ENCODE measurements around the gene FSTL4. TPM values are rescaled to one million over a fixed set of nuclear protein-coding genes. Genes with fewer than 3 reads are reported as not detected.

FSTL4 gene
- polyA plus RNA-seq, 1 donor from 2014 or later, result 0.57 TPM

- TF ChIP-seq EZH2 (IDR thresholded peaks at IDR 0.05; ENCODE audit: borderline replicate concordance, insufficient read depth, low read length, poor library complexity, severe bottlenecking), result no peak
- TF ChIP-seq MXI1 (conservative IDR thresholded peaks at IDR 0.05; ENCODE audit: poor library complexity, severe bottlenecking), result no peak
- TF ChIP-seq RAD21 (conservative IDR thresholded peaks at IDR 0.05), result no peak
- Histone ChIP-seq H3K9ac (ENCODE audit: low read length) (no peak overlapping the region), H3K27ac (ENCODE audit: low read length) (no peak overlapping the region), H3K27me3 (ENCODE audit: insufficient read depth, low read depth, low read length) (no peaks in the 10 kb centered on the region), H3K4me2 (ENCODE audit: low read length) (no peak overlapping the region), H3K4me3 (ENCODE audit: low read length) (no peak overlapping the region), H2AFZ (ENCODE audit: low read depth, low read length) (no peak overlapping the region), H3K36me3 (ENCODE audit: insufficient read depth, low read length) (no peaks in the 10 kb centered on the region), H3K79me2 (replicated peaks; ENCODE audit: insufficient read depth, low read length) (no peaks in the 10 kb centered on the region), H3K9me2 (ENCODE audit: insufficient read depth, low read length) (no peaks in the 10 kb centered on the region), H4K20me1 (ENCODE audit: insufficient read depth) (no peaks in the 10 kb centered on the region), H3K9me3 (ENCODE audit: low read length) (no peaks in the 10 kb centered on the region), H3F3A (ENCODE audit: insufficient read depth, low read length, poor library complexity, severe bottlenecking) (no peaks in the 10 kb centered on the region)
These were observed 43.6 kb upstream of the FSTL4 start for GRCh38 chr5:133655966-133656365.

- no peaks in the 10 kb centered on the region for H4K20me1 ChIP-seq (ENCODE audit: insufficient read depth)
- no peak overlapping the region for H3K27ac ChIP-seq (ENCODE audit: low read length)
- H3K9me2 ChIP-seq (ENCODE audit: insufficient read depth, low read length), result no peaks in the 10 kb centered on the region
- H3K36me3 ChIP-seq (ENCODE audit: insufficient read depth, low read length), result no peaks in the 10 kb centered on the region
- H3F3A ChIP-seq (ENCODE audit: insufficient read depth, low read length, poor library complexity, severe bottlenecking), result no peaks in the 10 kb centered on the region
- H3K9me3 ChIP-seq (ENCODE audit: low read length), result no peaks in the 10 kb centered on the region
- H3K27me3 ChIP-seq (ENCODE audit: insufficient read depth, low read depth, low read length), result no peaks in the 10 kb centered on the region
- TF ChIP-seq TAF1 (IDR thresholded peaks at IDR 0.05; ENCODE audit: low read depth) (no peak), POLR2AphosphoS5 (IDR thresholded peaks at IDR 0.05) (no peak), EZH2 (IDR thresholded peaks at IDR 0.05; ENCODE audit: borderline replicate concordance, insufficient read depth, low read length, poor library complexity, severe bottlenecking) (no peak), REST (IDR thresholded peaks at IDR 0.05; ENCODE audit: borderline replicate concordance) (no peak), MXI1 (conservative IDR thresholded peaks at IDR 0.05; ENCODE audit: poor library complexity, severe bottlenecking) (no peak), SMC3 (conservative IDR thresholded peaks at IDR 0.05; ENCODE audit: poor library complexity) (no peak), CTCF (IDR thresholded peaks at IDR 0.05; ENCODE audit: poor library complexity, severe bottlenecking) (no peak), EP300 (conservative IDR thresholded peaks at IDR 0.05; ENCODE audit: poor library complexity, severe bottlenecking) (no peak), RAD21 (conservative IDR thresholded peaks at IDR 0.05) (no peak)
- H3K79me2 ChIP-seq (replicated peaks; ENCODE audit: insufficient read depth, low read length), result no peaks in the 10 kb centered on the region
- H3K4me2 ChIP-seq (ENCODE audit: low read length), result no peak overlapping the region
- H3K4me3 ChIP-seq (ENCODE audit: low read length), result no peak overlapping the region
- H2AFZ ChIP-seq (ENCODE audit: low read depth, low read length), result no peak overlapping the region
- no peak overlapping the region for H3K9ac ChIP-seq (ENCODE audit: low read length)
These were observed 41.4 kb upstream of the FSTL4 start for GRCh38 chr5:133653760-133654049.

Data from neural cell (in vitro differentiated cells).